ENCODE measurements around the gene PRKX. TPM values are rescaled to one million over a fixed set of nuclear protein-coding genes. Genes with fewer than 3 reads are reported as not detected.
"Not testable (repeated sequence)": the region's sequence is repeated elsewhere in the genome, so short reads cannot be mapped to it uniquely, and the experiment has no call there.

PRKX gene
- polyA plus RNA-seq, 4 donors, result 11.1 to 19.9 (median 13.9) TPM

DNA sequence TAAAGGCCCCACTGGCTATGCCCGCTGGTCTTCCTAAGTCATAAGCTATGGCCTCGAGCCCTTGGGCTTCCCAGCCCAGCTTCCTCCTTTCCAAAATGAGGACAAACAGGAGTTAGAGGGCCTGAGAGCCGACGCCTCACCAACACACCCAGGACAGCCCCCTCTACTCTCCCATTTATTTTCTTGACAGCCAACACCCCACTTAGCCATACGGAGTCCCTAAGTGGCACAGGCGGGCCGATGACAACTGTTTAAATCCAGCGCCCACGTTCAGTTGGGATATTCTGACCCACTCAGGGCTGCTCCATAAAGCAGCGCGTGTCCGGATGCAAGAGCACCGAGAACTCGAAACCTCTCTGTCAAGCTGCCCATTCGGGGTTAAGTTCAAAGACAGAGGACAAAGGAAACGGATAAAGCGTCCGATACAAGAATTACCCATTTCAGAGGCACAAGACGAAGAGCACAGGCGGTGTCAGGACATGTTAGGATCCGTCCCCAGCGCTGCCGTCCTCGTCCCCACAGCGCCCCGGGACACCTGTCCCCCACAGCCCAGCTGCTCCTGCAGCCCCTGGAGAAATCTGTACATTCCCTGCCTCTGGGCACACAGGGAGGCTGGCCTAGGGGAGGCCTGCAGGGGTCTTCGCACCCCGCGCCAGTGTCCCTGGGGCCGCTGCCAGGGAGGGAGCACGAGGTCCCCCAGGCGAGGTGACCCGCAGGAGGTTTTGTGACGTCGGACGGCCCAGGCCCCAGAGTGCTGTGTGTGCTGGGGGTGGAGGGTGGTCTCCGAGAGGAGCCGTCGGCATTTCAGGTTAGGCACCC lies 1.2 kb downstream of the PRKX start:
- DNase-seq (ENCODE audit: low read depth in 4 of 4, low spot score in 2 of 4), result no peak

DNA sequence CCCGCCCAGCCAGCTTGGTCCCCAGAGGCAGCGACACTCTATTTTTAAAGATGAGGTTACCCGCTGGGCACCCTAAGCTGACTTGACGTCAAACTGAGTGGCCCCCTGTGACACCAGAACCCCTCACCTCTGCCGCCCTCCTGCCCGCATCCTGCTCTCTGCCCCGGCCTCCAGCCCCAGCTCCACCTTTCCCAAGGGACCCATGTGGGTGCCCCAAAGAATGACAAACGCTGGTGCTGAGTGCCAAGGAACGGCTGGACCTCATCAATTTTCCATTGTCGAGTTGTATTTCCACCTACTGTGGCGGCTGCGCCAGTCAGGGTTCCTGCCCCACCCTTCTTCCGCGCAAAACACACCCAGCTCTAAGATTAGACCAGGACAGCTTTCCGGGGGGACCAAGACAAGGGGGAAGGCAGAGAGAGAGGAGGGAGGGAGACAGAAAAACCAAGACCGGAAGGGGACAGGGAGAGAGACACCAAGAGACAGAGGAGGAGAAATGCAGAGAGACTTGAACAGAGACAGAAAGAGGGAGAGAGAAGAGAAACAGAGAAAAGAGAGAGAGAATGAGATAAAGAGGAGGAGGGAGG lies 2.0 kb downstream of the PRKX start:
- DNase-seq (ENCODE audit: low read depth in 4 of 4, low spot score in 2 of 4), result no peak

- not testable (repeated sequence) for DNase-seq (ENCODE audit: low read depth in 4 of 4, low spot score in 2 of 4)
Measured at GRCh38 chrX:3707673-3708274, 5.7 kb downstream of the PRKX start.

- no peak for DNase-seq (ENCODE audit: low read depth in 4 of 4, low spot score in 2 of 4)
Measured at GRCh38 chrX:3706481-3706880, 7.0 kb downstream of the PRKX start.

DNA sequence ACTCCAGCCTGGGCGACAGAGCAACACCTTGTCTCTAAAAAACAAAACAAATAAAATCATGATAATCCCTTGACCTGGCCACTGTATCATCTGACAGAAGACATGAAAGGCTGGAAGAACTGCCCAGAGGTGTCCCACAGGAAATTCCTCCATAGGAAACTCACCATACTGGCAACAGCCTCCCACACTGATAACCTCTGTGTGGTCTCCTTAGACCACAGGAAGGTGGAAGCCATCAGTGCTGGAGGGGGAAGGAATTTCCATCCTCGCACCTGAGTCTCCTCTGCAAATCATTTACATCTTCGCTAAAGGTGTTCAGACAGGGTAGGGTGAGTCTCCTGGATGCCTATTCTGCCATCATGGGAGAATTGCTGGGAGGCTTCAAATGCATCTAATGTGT lies 10.2 kb downstream of the PRKX start:
- not testable (repeated sequence) for DNase-seq (ENCODE audit: low read depth in 4 of 4, low spot score in 2 of 4)

GRCh38 chrX:3702095-3702494 lies 11.4 kb downstream of the PRKX start:
- not testable (repeated sequence) for DNase-seq (ENCODE audit: low read depth in 4 of 4, low spot score in 2 of 4)

- not testable (repeated sequence) for DNase-seq (ENCODE audit: low read depth in 4 of 4, low spot score in 2 of 4)
Measured at GRCh38 chrX:3701445-3701928, 12.0 kb downstream of the PRKX start.

DNA sequence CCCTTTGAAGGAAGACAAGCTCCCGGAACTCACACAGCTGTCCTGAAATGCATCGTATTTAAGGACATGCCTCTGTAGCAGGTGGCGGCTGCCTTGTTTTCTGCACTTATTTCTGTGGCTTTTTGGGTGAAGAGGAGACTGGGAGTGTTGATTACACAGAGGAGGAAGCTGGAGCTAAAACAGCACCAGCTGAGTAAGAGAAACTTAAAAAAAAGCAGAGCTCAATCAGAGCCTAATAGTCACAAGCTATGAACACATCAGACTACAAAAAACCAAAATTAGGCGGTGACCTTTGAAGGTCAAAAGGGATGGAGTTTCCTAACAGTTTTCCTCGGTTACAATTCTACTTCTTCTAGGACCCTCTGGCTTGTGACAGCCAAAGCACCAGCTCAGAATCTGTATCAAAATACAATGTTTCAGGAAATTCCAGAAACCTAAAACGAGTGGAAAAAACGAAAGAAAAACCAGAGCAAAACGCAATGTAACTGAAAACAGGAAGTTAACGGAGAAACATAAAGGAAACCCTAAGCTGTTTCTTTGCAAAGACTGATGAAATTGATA lies 13.5 kb downstream of the PRKX start:
- no peak for DNase-seq (ENCODE audit: low read depth in 4 of 4, low spot score in 2 of 4)

- DNase-seq (ENCODE audit: low read depth in 4 of 4, low spot score in 2 of 4), result no peak
Measured at GRCh38 chrX:3697701-3698279, 15.7 kb downstream of the PRKX start.

DNA sequence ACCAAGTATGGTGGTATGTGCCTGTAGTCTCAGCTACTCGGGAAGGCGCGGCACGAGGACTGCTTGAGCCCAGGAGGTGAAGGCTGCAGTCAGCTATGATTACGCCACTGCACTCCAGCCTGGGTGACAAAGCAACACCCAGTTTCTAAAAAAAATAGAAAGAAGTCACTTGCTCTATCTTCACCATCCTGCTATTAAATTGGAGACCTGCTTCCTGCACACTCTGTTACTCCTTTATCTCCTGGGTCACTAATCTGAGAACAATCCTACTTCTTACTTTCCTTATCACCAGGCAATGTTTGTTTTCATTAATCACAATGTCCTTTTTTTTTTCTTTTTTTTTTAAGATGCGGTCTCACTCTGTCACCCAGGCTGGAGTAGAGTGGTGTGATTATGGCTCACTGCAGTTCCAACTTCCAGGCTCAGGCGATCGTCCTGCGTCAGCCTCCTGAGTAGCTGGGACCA lies 16.2 kb downstream of the PRKX start:
- no peak for DNase-seq (ENCODE audit: low read depth in 4 of 4, low spot score in 2 of 4)

- DNase-seq (ENCODE audit: low read depth in 4 of 4, low spot score in 2 of 4), result no peak
Measured at GRCh38 chrX:3695536-3695935, 17.9 kb downstream of the PRKX start.

GRCh38 chrX:3690140-3690539 lies 23.3 kb downstream of the PRKX start:
- no peak for DNase-seq (ENCODE audit: low read depth in 4 of 4, low spot score in 2 of 4)

GRCh38 chrX:3683236-3683635 lies 30.2 kb downstream of the PRKX start:
- not testable (repeated sequence) for DNase-seq (ENCODE audit: low read depth in 4 of 4, low spot score in 2 of 4)

GRCh38 chrX:3680459-3680858 lies 33.0 kb downstream of the PRKX start:
- DNase-seq (ENCODE audit: low read depth in 4 of 4, low spot score in 2 of 4), result no peak

DNA sequence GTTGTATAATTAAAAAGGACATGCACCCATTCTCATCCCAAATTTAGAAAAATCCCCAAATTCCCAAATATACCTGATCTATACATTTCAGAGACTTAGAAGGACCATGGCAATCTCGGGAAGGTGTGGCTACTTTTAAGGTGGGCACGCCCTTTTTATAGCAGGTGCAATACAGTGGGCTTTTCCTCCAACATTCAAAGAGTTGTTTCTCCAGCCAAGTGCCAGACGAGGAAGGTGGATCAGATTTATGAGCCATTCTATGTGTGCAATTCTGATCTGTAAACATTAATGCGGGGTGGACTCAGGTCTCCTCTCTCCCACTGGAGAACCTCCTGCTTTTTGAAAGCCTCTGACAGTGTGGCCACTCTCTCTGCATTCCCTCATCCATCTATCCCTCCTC lies 33.8 kb downstream of the PRKX start:
- DNase-seq (ENCODE audit: low read depth in 4 of 4, low spot score in 2 of 4), result no peak

- no peak for DNase-seq (ENCODE audit: low read depth in 4 of 4, low spot score in 2 of 4)
Measured at GRCh38 chrX:3678328-3678727, 35.1 kb downstream of the PRKX start.

- no peak for DNase-seq (ENCODE audit: low read depth in 4 of 4, low spot score in 2 of 4)
Measured at GRCh38 chrX:3674881-3675280, 38.6 kb downstream of the PRKX start.

- no peak for DNase-seq (ENCODE audit: low read depth in 4 of 4, low spot score in 2 of 4)
Measured at GRCh38 chrX:3669841-3670475, 43.5 kb downstream of the PRKX start.

GRCh38 chrX:3666975-3667374 lies 46.5 kb downstream of the PRKX start:
- DNase-seq (ENCODE audit: low read depth in 4 of 4, low spot score in 2 of 4), result no peak

GRCh38 chrX:3664921-3665320 lies 48.5 kb downstream of the PRKX start:
- DNase-seq (ENCODE audit: low read depth in 4 of 4, low spot score in 2 of 4), result no peak
